Lower leg skin (tissue), 3 donors: Measurements from ENCODE around the gene MINK1.

ENCODE experiments used
- CTCF ChIP-seq, 3 donors: fragments of 450-650 bp; IDR thresholded peaks; one replicate each; pipeline ENCODE4 v1.5.1; 2016; ENCODE audit warnings: antibody characterized with exemption in 3 of 3, mild to moderate bottlenecking in 3 of 3, moderate library complexity in 2 of 3
- POLR2A ChIP-seq, 2 donors: fragments of 450-650 bp; IDR thresholded peaks; one replicate each; pipeline ENCODE4 v1.6.1; 2016 to 2017; ENCODE audit warnings: antibody characterized with exemption in 2 of 2, mild to moderate bottlenecking in 1 of 2, moderate library complexity in 1 of 2

- TF ChIP-seq CTCF (IDR thresholded peaks at IDR 0.05) (no peak), POLR2A (IDR thresholded peaks at IDR 0.05) (no peak)
Measured at GRCh38 chr17:4842376-4842775, 9.2 kb downstream of the MINK1 start.
